Glutamatergic neuron (in vitro differentiated cells): ENCODE results near the gene TEX11. TPM values are rescaled to one million over a fixed set of nuclear protein-coding genes. Genes with fewer than 3 reads are reported as not detected.

Experiments
- DNase-seq: peaks from one replicate; pipeline ENCODE4 v3.0.0; 2022
- H3K27ac Mint-ChIP-seq: one replicate; pipeline ENCODE4 v1.8.0; 2020; ENCODE audit warnings: mild to moderate bottlenecking, mixed read lengths, inconsistent platforms; ENCODE audit not compliant: unreplicated experiment
- H3K27me3 Mint-ChIP-seq: one replicate; pipeline ENCODE4 v1.8.0; 2020; ENCODE audit warnings: mild to moderate bottlenecking, moderate library complexity, mixed read lengths, inconsistent platforms; ENCODE audit not compliant: unreplicated experiment
- H3K36me3 Mint-ChIP-seq: one replicate; pipeline ENCODE4 v1.8.0; 2020; ENCODE audit warnings: mild to moderate bottlenecking, mixed read lengths, inconsistent platforms; ENCODE audit not compliant: unreplicated experiment
- H3K4me1 Mint-ChIP-seq: one replicate; pipeline ENCODE4 v1.8.0; 2020; ENCODE audit warnings: mild to moderate bottlenecking, low read depth, mixed read lengths, inconsistent platforms; ENCODE audit not compliant: unreplicated experiment
- H3K4me3 Mint-ChIP-seq: one replicate; pipeline ENCODE4 v1.8.0; 2020; ENCODE audit warnings: mild to moderate bottlenecking, mixed read lengths, inconsistent platforms; ENCODE audit not compliant: unreplicated experiment
- H3K9me3 Mint-ChIP-seq: one replicate; pipeline ENCODE4 v1.8.0; 2020; ENCODE audit warnings: mild to moderate bottlenecking, moderate library complexity, mixed read lengths, inconsistent platforms; ENCODE audit not compliant: unreplicated experiment
- CTCF ChIP-seq: fragments of 200-600 bp; sonication (generic); IDR thresholded peaks from one replicate; pipeline ENCODE4 v1.5.0; 2021; ENCODE audit not compliant: partially characterized antibody, unreplicated experiment
- total RNA-seq: library from RNA; stranded (reverse); fragmentation: NEBNext Ultra II Directional; extraction: Animal tissue kit (Norgen Biotek cat#: 25700); gene quantifications from one replicate; pipeline ENCODE4 v1.2.1, GENCODE V29; 2021; ENCODE audit not compliant: unreplicated experiment

TEX11 gene
- total RNA-seq, 1 donor from 2014 or later = not detected

GRCh38 chrX:70500826-70501225 is 407.7 kb downstream of the TEX11 start:
- Mint-ChIP-seq H3K9me3 (peaks cover 1% of the 10 kb centered on the region), H3K36me3 (peaks cover 4% of the 10 kb centered on the region), H3K27me3 (peaks cover 5% of the 10 kb centered on the region), H3K27ac (no peak overlapping the region), H3K4me3 (no peak overlapping the region), H3K4me1 (no peaks in the 10 kb centered on the region)
- no peak for DNase-seq
- no peak for TF ChIP-seq CTCF

- H3K36me3 Mint-ChIP-seq = peaks cover 4% of the 10 kb centered on the region
- H3K27ac Mint-ChIP-seq = no peak overlapping the region
- peaks cover 2% of the 10 kb centered on the region for H3K27me3 Mint-ChIP-seq
- H3K4me1 Mint-ChIP-seq = peaks cover 1% of the 10 kb centered on the region
- H3K9me3 Mint-ChIP-seq = peaks cover 1% of the 10 kb centered on the region
- no peak overlapping the region for H3K4me3 Mint-ChIP-seq
- TF ChIP-seq CTCF = no peak
- no peak for DNase-seq
Measured at GRCh38 chrX:70498129-70498528, 410.4 kb downstream of the TEX11 start.

GRCh38 chrX:70497026-70497425 is 411.5 kb downstream of the TEX11 start:
- no peak overlapping the region for H3K27ac Mint-ChIP-seq
- H3K9me3 Mint-ChIP-seq = peaks cover 1% of the 10 kb centered on the region
- peaks cover 2% of the 10 kb centered on the region for H3K27me3 Mint-ChIP-seq
- TF ChIP-seq CTCF = no peak
- H3K4me1 Mint-ChIP-seq = peaks cover 5% of the 10 kb centered on the region
- no peak for DNase-seq
- no peaks in the 10 kb centered on the region for H3K36me3 Mint-ChIP-seq
- H3K4me3 Mint-ChIP-seq = no peak overlapping the region

- no peak for TF ChIP-seq CTCF
- Mint-ChIP-seq H3K27me3 (peaks cover 2% of the 10 kb centered on the region), H3K27ac (no peak overlapping the region), H3K4me1 (peaks cover 7% of the 10 kb centered on the region), H3K36me3 (no peaks in the 10 kb centered on the region), H3K9me3 (peaks cover 1% of the 10 kb centered on the region), H3K4me3 (no peak overlapping the region)
- no peak for DNase-seq
Measured at GRCh38 chrX:70496491-70496890, 412.0 kb downstream of the TEX11 start.

GRCh38 chrX:70494441-70494840 is 414.1 kb downstream of the TEX11 start:
- Mint-ChIP-seq H3K36me3 (no peaks in the 10 kb centered on the region), H3K27ac (no peak overlapping the region), H3K27me3 (peaks cover 2% of the 10 kb centered on the region), H3K4me1 (peaks cover 9% of the 10 kb centered on the region), H3K9me3 (peaks cover 1% of the 10 kb centered on the region), H3K4me3 (no peak overlapping the region)
- DNase-seq = no peak
- no peak for TF ChIP-seq CTCF
